ENCODE results near the gene DDX27.

DNA sequence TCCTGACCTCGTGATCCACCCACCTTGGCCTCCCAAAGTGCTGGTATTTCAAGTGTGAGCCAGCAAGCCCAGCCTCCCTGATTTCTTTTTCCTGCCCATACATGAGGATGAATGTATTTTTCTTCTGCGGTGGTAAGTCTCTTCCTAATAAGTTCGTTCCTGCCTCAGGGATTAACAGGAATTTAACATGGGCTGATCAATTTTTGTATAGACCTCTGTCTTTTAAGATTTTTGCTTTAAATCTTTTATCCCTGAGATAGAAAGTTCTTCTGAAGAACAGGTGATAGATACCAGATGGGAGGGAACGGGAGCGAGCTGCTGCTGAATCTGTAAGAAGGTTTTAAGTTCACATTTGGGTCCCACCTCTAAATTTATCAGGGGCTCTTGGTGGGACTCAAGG is 65.6 kb downstream of the DDX27 start:
- TF ChIP-seq POLR2A (IDR thresholded peaks at IDR 0.05; ENCODE audit: low read depth, low read length) (no peak), POLR2AphosphoS5 (IDR thresholded peaks at IDR 0.05; ENCODE audit: low read depth, low read length) (no peak), POU2F2 (IDR thresholded peaks at IDR 0.05; ENCODE audit: low read depth, low read length) (no peak), PAX5 (IDR thresholded peaks at IDR 0.05; ENCODE audit: insufficient read depth, low read length, severe bottlenecking) (no peak), TAF1 (IDR thresholded peaks at IDR 0.05; ENCODE audit: low read depth, low read length) (no peak), SPI1 (IDR thresholded peaks at IDR 0.05; ENCODE audit: low read depth, low read length) (no peak)

Measured in GM12891 (cell line).